Esophagus (tissue), 2 donors: ENCODE results near the gene AQP10. TPM values are rescaled to one million over a fixed set of nuclear protein-coding genes. Genes with fewer than 3 reads are reported as not detected.
"Not testable (repeated sequence)": the region's sequence is repeated elsewhere in the genome, so short reads cannot be mapped to it uniquely, and the experiment has no call there.

Experiments used
- H3K27ac ChIP-seq, 2 donors: one replicate each; pipeline ENCODE4 v1.5.1; 2013; ENCODE audit warnings: low read depth in 2 of 2, mild to moderate bottlenecking in 2 of 2, inconsistent platforms in 1 of 2, low read length in 1 of 2, moderate library complexity in 1 of 2
- H3K27me3 ChIP-seq, 2 donors: one replicate each; pipeline ENCODE4 v1.6.1; 2013; ENCODE audit warnings: low read length in 2 of 2, control low read depth in 1 of 2, mild to moderate bottlenecking in 1 of 2; ENCODE audit not compliant: insufficient read depth in 2 of 2, control insufficient read depth in 1 of 2
- H3K36me3 ChIP-seq, 2 donors: one replicate each; pipeline ENCODE4 v1.6.1; 2013; ENCODE audit warnings: low read length in 1 of 2; ENCODE audit not compliant: control insufficient read depth in 2 of 2, insufficient read depth in 2 of 2
- H3K4me1 ChIP-seq, 2 donors: one replicate each; pipeline ENCODE4 v1.6.1; 2013; ENCODE audit warnings: low read length in 1 of 2; ENCODE audit not compliant: control insufficient read depth in 2 of 2, insufficient read depth in 2 of 2
- H3K4me3 ChIP-seq, 2 donors: one replicate each; pipeline ENCODE4 v1.5.1; 2013; ENCODE audit warnings: low read length in 2 of 2, mild to moderate bottlenecking in 2 of 2, low read depth in 1 of 2, moderate library complexity in 1 of 2
- H3K9me3 ChIP-seq, 2 donors: one replicate each; pipeline ENCODE4 v1.6.1; 2013; ENCODE audit warnings: mild to moderate bottlenecking in 2 of 2, low read depth in 1 of 2, low read length in 1 of 2, moderate library complexity in 1 of 2; ENCODE audit not compliant: control insufficient read depth in 2 of 2, insufficient read depth in 1 of 2
- WGBS, 2 donors: extraction: QIAGEN DNeasy Blood & Tissue Kit; methylation state at CpG; one replicate each; pipeline ENCODE4 v1.1.7; 2013; 5-methylcytosine and 5-hydroxymethylcytosine counted together
- polyA plus RNA-seq, 2 donors: library from polyadenylated mRNA; stranded (reverse); fragments of 200-250 nt; gene quantifications; one replicate each; pipeline ENCODE4 v1.2.3, GENCODE V29; 2013
- donor health status: healthy with polysubstance abuse.
- donor health status: Bipolar disorder and iron deficiency.

AQP10 gene
- polyA plus RNA-seq, 2 donors: 0.02 TPM; not detected in 1

DNA sequence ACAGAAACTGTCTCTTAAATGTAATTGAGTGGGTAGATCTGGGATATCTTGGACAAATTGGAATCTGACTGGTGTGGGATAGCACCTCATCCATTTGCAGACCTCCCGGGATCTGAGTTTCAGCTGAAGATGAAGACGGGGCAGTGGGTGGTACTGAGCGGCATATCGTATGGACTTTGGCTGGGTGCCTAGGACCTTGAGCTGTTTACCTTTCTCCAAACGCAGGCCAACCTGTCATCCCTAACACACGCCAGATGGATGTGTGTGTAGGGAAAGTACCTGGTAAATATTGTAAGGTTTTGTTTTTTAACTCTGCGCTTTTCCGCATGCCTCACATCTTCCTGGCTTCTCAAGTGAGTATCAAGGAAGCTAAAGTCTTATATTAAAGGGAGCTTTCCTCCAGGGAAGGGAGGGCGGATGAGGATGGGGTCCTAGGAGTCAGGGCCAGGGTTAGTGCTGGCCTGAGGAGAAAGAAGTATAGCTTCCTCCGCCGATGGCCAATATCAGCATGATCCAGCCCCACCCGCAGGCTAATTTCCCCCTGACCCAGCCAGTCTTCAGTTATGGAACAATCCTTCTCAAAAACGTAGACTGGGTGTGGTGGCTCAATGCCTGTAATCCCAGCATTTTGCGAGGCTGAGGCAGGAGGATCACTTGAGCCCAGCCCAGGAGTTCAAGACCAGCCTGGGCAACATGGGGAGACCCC lies 30.6 kb downstream of the AQP10 start:
- H3K27ac ChIP-seq: no peak overlapping the region
- WGBS, 2 donors: 40 to 52% methylated on average over 14 of the region's 14 CpGs

DNA sequence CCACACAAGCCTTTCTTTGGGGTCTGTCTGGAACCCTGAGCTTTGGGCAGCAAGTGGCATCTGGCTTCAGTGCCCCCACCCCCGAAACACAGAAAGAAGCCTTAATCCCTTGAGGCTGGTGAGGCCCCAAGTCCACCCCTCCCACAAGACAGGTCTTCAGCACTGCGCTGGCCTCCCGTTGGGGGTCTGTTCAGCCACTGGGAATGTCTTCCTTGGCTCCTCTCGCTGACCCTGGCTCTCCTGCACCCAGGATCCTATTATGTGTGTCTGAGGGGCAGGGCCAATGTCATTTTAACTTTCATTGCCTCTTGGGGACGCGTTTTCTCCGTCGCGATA lies 31.3 kb downstream of the AQP10 start:
- peak overlapping the region in 1 of 2 donors; percentile 29 for H3K4me3 ChIP-seq
- no peaks in the 10 kb centered on the region for H3K9me3 ChIP-seq
- WGBS, 2 donors: 17 to 22% methylated on average over 9 of the region's 9 CpGs
- no peaks in the 10 kb centered on the region for H3K27me3 ChIP-seq
- peaks cover 0 to 7% of the 10 kb centered on the region in 2 donors for H3K4me1 ChIP-seq
- no peak overlapping the region for H3K27ac ChIP-seq
- peaks cover 6 to 12% of the 10 kb centered on the region in 2 donors for H3K36me3 ChIP-seq

More for the DNA sequence above, 30.6 kb downstream of the AQP10 start:
- H3K27me3 ChIP-seq: no peaks in the 10 kb centered on the region
- H3K36me3 ChIP-seq: peaks cover 8 to 13% of the 10 kb centered on the region in 2 donors
- H3K4me3 ChIP-seq: no peak overlapping the region
- H3K9me3 ChIP-seq: no peaks in the 10 kb centered on the region
- H3K4me1 ChIP-seq: peaks cover 0 to 7% of the 10 kb centered on the region in 2 donors

DNA sequence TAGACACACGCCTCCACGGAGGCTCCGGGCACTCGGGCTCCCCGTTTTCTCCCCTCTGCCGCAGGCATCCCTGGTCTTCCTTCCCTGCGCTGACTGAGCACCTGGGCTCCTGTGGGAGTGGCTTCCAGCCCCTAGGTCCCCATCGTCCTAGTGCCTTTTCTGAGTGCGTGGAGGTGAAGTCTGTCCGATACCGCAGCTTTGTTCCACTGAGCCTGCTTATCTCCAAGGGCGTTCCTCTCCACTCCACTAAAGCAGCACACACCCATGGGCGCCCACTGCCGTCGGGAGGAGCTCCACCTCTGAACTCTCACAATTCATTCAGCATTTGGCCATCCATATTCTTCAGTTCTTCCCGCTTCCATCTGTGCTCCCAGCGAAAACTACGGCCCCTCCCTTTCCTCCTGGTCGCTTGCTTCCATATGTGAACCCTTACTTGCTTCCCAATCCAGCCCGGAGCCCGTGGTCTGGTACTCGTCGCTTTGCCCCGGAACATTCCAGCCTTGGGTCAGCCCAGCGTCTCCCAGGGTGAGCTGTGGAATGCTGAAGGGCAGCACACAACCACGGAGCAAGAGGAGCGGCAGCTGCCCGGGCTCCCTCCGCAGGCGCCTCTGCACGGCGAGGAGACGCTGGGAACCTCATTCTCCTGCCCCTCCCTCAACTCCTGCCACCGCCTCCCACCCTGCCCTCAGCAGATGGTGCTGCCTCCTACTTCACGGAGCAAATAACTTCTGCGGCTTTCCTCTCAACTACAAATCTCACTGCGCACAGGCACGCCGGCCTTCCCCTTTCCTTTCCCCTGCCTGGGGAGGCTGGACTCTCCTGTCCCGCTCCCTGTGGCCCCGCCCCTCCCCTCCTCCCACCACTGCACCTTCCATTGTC lies 31.9 kb downstream of the AQP10 start:
- WGBS, 2 donors: 2% methylated on average over 39 to 41 of the region's 41 CpGs
- Histone ChIP-seq H3K27me3 (no peaks in the 10 kb centered on the region), H3K9me3 (no peaks in the 10 kb centered on the region), H3K4me3 (peak overlapping the region; percentile 29 to 34), H3K27ac (peak overlapping the region; percentile 42 to 50), H3K4me1 (peaks cover 0 to 7% of the 10 kb centered on the region in 2 donors), H3K36me3 (peaks cover 6 to 12% of the 10 kb centered on the region in 2 donors)

DNA sequence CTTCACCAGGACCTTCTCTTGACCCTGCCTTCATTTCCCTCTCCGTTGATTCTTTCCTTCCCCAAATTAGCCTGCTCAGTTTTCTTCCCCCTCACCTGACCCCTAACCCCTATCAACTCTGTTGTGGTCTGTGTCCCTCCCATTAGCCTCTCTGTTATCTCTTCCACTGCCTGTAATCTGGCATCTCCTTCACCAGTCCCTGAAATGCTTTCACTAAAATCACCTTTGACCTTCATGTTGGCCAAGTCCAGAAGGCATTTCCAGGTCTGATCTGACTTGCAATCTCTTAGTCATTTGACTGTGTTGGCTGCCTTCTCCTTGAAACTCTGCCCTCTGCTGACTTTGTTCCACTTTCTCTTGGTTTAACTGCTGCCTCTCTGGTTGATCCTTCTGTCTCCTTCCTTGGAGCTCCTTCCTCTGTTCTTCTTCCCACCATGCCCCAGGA lies 32.6 kb downstream of the AQP10 start:
- Histone ChIP-seq H3K4me1 (peaks cover 0 to 7% of the 10 kb centered on the region in 2 donors), H3K9me3 (no peaks in the 10 kb centered on the region)

DNA sequence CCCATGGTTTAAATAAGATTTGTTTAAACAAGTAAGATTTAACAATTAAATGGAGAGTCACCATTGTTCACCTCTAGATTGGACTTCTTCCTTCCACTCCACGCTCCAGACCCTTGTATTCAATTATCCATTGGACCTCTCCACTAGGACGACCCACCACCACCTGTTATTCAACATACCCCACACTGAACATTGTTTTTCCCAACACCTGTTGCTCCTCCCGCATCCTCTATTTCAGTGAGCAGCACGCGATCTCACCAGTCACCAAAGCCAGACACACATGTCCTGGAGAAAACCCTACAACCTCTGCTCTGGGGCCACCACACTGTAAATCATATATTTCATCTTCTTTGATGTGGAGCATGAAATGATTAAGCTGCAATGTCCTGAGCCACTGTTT lies 33.1 kb downstream of the AQP10 start:
- Histone ChIP-seq H3K27me3 (no peaks in the 10 kb centered on the region), H3K27ac (no peak overlapping the region), H3K36me3 (peaks cover 0 to 4% of the 10 kb centered on the region in 2 donors), H3K4me1 (peaks cover 0 to 7% of the 10 kb centered on the region in 2 donors), H3K9me3 (no peaks in the 10 kb centered on the region), H3K4me3 (no peak overlapping the region)
- 86 to 95% methylated on average over 5 of the region's 5 CpGs for WGBS, 2 donors

More for the DNA sequence above, 32.6 kb downstream of the AQP10 start:
- Histone ChIP-seq H3K27me3 (no peaks in the 10 kb centered on the region), H3K27ac (peak overlapping the region; percentile 42 to 50), H3K4me3 (no peak overlapping the region), H3K36me3 (peaks cover under 1 to 8% of the 10 kb centered on the region in 2 donors)
- WGBS, 2 donors: 13 to 31% methylated on average over 1 of the region's 1 CpG

DNA sequence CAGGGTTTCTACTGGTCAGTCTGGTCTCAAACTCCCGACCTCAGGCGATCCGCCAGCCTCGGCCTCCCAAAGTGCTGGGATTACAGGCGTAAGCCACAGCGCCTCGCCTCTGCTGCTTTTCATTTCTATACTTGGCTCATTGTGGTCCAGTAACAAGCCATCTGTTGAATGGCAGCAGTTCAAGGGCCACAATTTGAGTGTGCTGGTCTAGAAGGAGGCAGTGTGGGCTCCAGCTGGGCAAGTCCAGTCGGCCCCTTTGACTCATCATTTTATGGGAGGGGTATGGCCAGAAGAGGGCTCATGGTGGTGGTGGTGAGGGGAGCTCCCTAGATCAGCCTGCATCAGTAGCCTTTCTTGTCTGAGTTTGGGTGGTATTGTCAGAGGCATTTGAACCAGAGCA lies 37.6 kb downstream of the AQP10 start:
- WGBS, 2 donors: 86 to 92% methylated on average over 8 of the region's 8 CpGs
- Histone ChIP-seq H3K4me3 (no peak overlapping the region), H3K9me3 (no peaks in the 10 kb centered on the region), H3K27me3 (no peaks in the 10 kb centered on the region), H3K27ac (no peak overlapping the region), H3K36me3 (no peaks in the 10 kb centered on the region), H3K4me1 (no peaks in the 10 kb centered on the region)

DNA sequence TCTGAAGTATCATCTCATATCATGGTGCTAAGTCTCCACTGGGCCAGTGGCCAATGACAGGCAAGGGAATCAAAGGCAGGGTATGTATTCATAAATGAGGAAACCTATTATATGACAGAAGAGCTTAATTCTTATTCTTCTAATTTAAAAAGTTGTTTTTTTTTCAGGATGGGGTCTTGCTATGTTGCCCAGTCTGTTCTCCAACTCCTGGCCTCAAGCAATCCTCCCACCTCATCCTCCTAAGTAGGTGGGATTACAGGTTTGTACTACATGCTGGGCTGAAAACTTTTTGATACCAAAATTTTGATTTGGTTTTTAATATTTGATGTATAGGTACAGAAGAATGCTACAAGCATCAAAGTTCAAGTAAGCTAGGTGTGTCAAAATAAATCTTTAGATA lies 39.4 kb downstream of the AQP10 start:
- Histone ChIP-seq H3K4me1 (no peaks in the 10 kb centered on the region), H3K36me3 (no peaks in the 10 kb centered on the region)

DNA sequence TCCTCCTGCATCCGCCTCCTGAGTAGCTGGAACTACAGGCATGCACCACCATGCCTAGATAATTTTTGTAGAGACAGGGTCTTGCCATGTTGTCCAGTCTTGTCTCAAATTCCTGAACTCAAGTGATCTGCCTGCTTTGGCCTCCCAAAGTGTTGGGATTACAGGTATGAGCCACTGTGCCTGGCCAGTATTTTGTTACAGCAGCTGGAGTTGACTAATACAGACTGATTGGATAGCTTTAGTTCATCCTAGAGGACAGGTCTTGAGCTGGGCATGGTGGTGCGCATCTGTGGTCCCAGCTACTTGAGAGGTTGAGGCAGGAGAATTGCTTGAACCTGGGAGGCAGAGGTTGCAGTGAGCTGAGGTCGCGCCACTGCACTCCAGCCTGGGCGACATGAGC lies 40.0 kb downstream of the AQP10 start:
- H3K27ac ChIP-seq, H3K36me3 ChIP-seq: not testable (repeated sequence)
- WGBS, 2 donors: 87 to 96% methylated on average over 5 of the region's 5 CpGs

More for the DNA sequence above, 39.4 kb downstream of the AQP10 start:
- H3K9me3 ChIP-seq: no peaks in the 10 kb centered on the region
- no peak overlapping the region for H3K27ac ChIP-seq
- no peak overlapping the region for H3K4me3 ChIP-seq
- H3K27me3 ChIP-seq: no peaks in the 10 kb centered on the region

DNA sequence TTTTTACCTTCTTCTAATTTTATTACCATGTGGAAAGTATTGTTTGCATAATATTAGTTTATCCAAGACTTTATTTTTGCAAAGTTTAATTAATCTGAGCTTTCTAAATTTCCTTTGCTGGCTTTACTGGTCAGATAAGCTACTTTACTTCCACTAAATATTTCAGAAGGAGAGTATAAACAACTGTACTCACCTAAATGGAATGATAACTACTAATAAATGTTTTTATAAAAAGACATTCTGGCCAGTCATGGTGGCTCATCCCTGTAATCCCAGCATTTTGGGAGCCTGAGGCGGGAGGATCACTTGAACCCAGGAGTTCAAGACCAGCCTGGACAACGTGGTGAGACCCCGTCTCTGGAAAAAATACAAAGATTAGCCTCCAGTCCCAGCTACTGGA lies 40.5 kb downstream of the AQP10 start:
- no peaks in the 10 kb centered on the region for H3K36me3 ChIP-seq
- H3K27ac ChIP-seq: no peak overlapping the region
- no peaks in the 10 kb centered on the region for H3K27me3 ChIP-seq
- 73 to 76% methylated on average over 3 of the region's 3 CpGs for WGBS, 2 donors
- no peaks in the 10 kb centered on the region for H3K9me3 ChIP-seq
- H3K4me1 ChIP-seq: no peaks in the 10 kb centered on the region
- H3K4me3 ChIP-seq: no peak overlapping the region

More for the DNA sequence above, 40.0 kb downstream of the AQP10 start:
- not testable (repeated sequence) for H3K4me3 ChIP-seq, H3K9me3 ChIP-seq, H3K27me3 ChIP-seq, H3K4me1 ChIP-seq
